ENCODE measurements around the gene KIF19. TPM values are rescaled to one million over a fixed set of nuclear protein-coding genes. Genes with fewer than 3 reads are reported as not detected.

KIF19 gene
- total RNA-seq, 1 experiment from 2014 or later, result not detected

GRCh38 chr17:74324521-74324920 is 1.5 kb upstream of the KIF19 start:
- DNase-seq, result no peak

GRCh38 chr17:74325376-74325742 is 667 bp upstream of the KIF19 start:
- DNase-seq, result no peak
- Histone ChIP-seq H3K4me1 (no peaks in the 10 kb centered on the region), H3K27ac (no peak overlapping the region), H3K9me3 (replicated peaks) (no peaks in the 10 kb centered on the region), H3K4me3 (no peak overlapping the region), H3K27me3 (peaks cover 3% of the 10 kb centered on the region; the same call in 1 of the 2 replicates), H3K36me3 (no peaks in the 10 kb centered on the region)

More at GRCh38 chr17:74324521-74324920, 1.5 kb upstream of the KIF19 start:
- Histone ChIP-seq H3K27ac (no peak overlapping the region), H3K4me1 (no peaks in the 10 kb centered on the region), H3K9me3 (replicated peaks) (no peaks in the 10 kb centered on the region), H3K4me3 (no peak overlapping the region), H3K36me3 (no peaks in the 10 kb centered on the region), H3K27me3 (peaks cover 11% of the 10 kb centered on the region)

GRCh38 chr17:74326506-74326905 is 480 bp downstream of the KIF19 start:
- DNase-seq, result no peak
- H3K4me3 ChIP-seq, result no peak overlapping the region
- H3K9me3 ChIP-seq (replicated peaks), result no peaks in the 10 kb centered on the region
- no peaks in the 10 kb centered on the region; the same call in 1 of the 2 replicates for H3K27me3 ChIP-seq
- H3K27ac ChIP-seq, result no peak overlapping the region
- no peaks in the 10 kb centered on the region for H3K36me3 ChIP-seq
- H3K4me1 ChIP-seq, result no peaks in the 10 kb centered on the region

- H3K27ac ChIP-seq, result no peak overlapping the region
- H3K9me3 ChIP-seq (replicated peaks), result no peaks in the 10 kb centered on the region
- H3K4me1 ChIP-seq, result peaks cover 15% of the 10 kb centered on the region
- no peaks in the 10 kb centered on the region for H3K36me3 ChIP-seq
- H3K27me3 ChIP-seq, result no peaks in the 10 kb centered on the region; the same call in 1 of the 2 replicates
- DNase-seq, result no peak
- no peak overlapping the region for H3K4me3 ChIP-seq
Measured at GRCh38 chr17:74328487-74328886, 2.5 kb downstream of the KIF19 start.

GRCh38 chr17:74329378-74329777 is 3.4 kb downstream of the KIF19 start:
- Histone ChIP-seq H3K27me3 (no peaks in the 10 kb centered on the region; the same call in 1 of the 2 replicates), H3K9me3 (replicated peaks) (no peaks in the 10 kb centered on the region; the same call in 1 of the 2 replicates), H3K36me3 (no peaks in the 10 kb centered on the region), H3K4me1 (peaks cover 16% of the 10 kb centered on the region), H3K4me3 (no peak overlapping the region), H3K27ac (no peak overlapping the region)
- no peak for DNase-seq

GRCh38 chr17:74330446-74330845 is 4.4 kb downstream of the KIF19 start:
- DNase-seq, result no peak
- peaks cover 3% of the 10 kb centered on the region; the same call in 1 of the 2 replicates for H3K9me3 ChIP-seq (replicated peaks)
- no peak overlapping the region for H3K27ac ChIP-seq
- no peaks in the 10 kb centered on the region for H3K27me3 ChIP-seq
- H3K4me3 ChIP-seq, result no peak overlapping the region
- H3K4me1 ChIP-seq, result peaks cover 16% of the 10 kb centered on the region
- H3K36me3 ChIP-seq, result no peaks in the 10 kb centered on the region

GRCh38 chr17:74332017-74332650 is 6.1 kb downstream of the KIF19 start:
- peaks cover 3% of the 10 kb centered on the region; the same call in 1 of the 2 replicates for H3K9me3 ChIP-seq (replicated peaks)
- H3K4me3 ChIP-seq, result no peak overlapping the region
- no peaks in the 10 kb centered on the region for H3K36me3 ChIP-seq
- H3K27me3 ChIP-seq, result no peaks in the 10 kb centered on the region
- no peak overlapping the region for H3K27ac ChIP-seq
- no peak for DNase-seq
- H3K4me1 ChIP-seq, result peaks cover 16% of the 10 kb centered on the region

GRCh38 chr17:74332763-74333283 is 6.8 kb downstream of the KIF19 start:
- DNase-seq, result peak; percentile 84 to 87
- H3K36me3 ChIP-seq, result no peaks in the 10 kb centered on the region
- no peaks in the 10 kb centered on the region for H3K27me3 ChIP-seq
- peaks cover 3% of the 10 kb centered on the region; the same call in 1 of the 2 replicates for H3K9me3 ChIP-seq (replicated peaks)
- H3K4me1 ChIP-seq, result peaks cover 16% of the 10 kb centered on the region
- H3K27ac ChIP-seq, result no peak overlapping the region
- H3K4me3 ChIP-seq, result no peak overlapping the region

- Histone ChIP-seq H3K9me3 (replicated peaks) (peaks cover 3% of the 10 kb centered on the region; the same call in 1 of the 2 replicates), H3K36me3 (no peaks in the 10 kb centered on the region), H3K27ac (no peak overlapping the region), H3K27me3 (no peaks in the 10 kb centered on the region; the same call in 1 of the 2 replicates), H3K4me1 (peaks cover 16% of the 10 kb centered on the region), H3K4me3 (no peak overlapping the region)
- no peak for DNase-seq
Measured at GRCh38 chr17:74334393-74335039, 8.5 kb downstream of the KIF19 start.

- H3K36me3 ChIP-seq, result no peaks in the 10 kb centered on the region
- H3K4me3 ChIP-seq, result no peak overlapping the region
- no peaks in the 10 kb centered on the region; the same call in 1 of the 2 replicates for H3K27me3 ChIP-seq
- peaks cover 3% of the 10 kb centered on the region; the same call in 1 of the 2 replicates for H3K9me3 ChIP-seq (replicated peaks)
- peaks cover 16% of the 10 kb centered on the region for H3K4me1 ChIP-seq
- DNase-seq, result no peak
- no peak overlapping the region for H3K27ac ChIP-seq
Measured at GRCh38 chr17:74335529-74336062, 9.6 kb downstream of the KIF19 start.

GRCh38 chr17:74336307-74336706 is 10.3 kb downstream of the KIF19 start:
- Histone ChIP-seq H3K4me3 (no peak overlapping the region), H3K36me3 (no peaks in the 10 kb centered on the region), H3K9me3 (replicated peaks) (peaks cover 3% of the 10 kb centered on the region; the same call in 1 of the 2 replicates), H3K4me1 (peaks cover 16% of the 10 kb centered on the region), H3K27ac (no peak overlapping the region), H3K27me3 (peaks cover 4% of the 10 kb centered on the region)
- no peak for DNase-seq

GRCh38 chr17:74337834-74338500 is 11.9 kb downstream of the KIF19 start:
- H3K27ac ChIP-seq, result no peak overlapping the region

GRCh38 chr17:74339537-74340195 is 13.6 kb downstream of the KIF19 start:
- Histone ChIP-seq H3K4me1 (no peaks in the 10 kb centered on the region), H3K27ac (no peak overlapping the region), H3K27me3 (peaks cover 17% of the 10 kb centered on the region), H3K9me3 (replicated peaks) (0 out of 2 replicates have a peak, but pooled peaks cover under 1% of the 10 kb centered on the region), H3K36me3 (no peaks in the 10 kb centered on the region), H3K4me3 (no peak overlapping the region)
- no peak for DNase-seq

More at GRCh38 chr17:74337834-74338500, 11.9 kb downstream of the KIF19 start:
- H3K9me3 ChIP-seq (replicated peaks), result peaks cover 3% of the 10 kb centered on the region; the same call in 1 of the 2 replicates
- peaks cover 4% of the 10 kb centered on the region; the same call in 1 of the 2 replicates for H3K4me1 ChIP-seq
- no peak overlapping the region for H3K4me3 ChIP-seq
- peak; percentile 32 to 66 for DNase-seq
- H3K27me3 ChIP-seq, result peaks cover 8% of the 10 kb centered on the region
- no peaks in the 10 kb centered on the region for H3K36me3 ChIP-seq

GRCh38 chr17:74340470-74341023 is 14.5 kb downstream of the KIF19 start:
- DNase-seq, result peak; percentile 25 to 39
- Histone ChIP-seq H3K27ac (no peak overlapping the region), H3K9me3 (replicated peaks) (no peaks in the 10 kb centered on the region), H3K4me1 (no peaks in the 10 kb centered on the region), H3K27me3 (peaks cover 26% of the 10 kb centered on the region), H3K4me3 (no peak overlapping the region), H3K36me3 (no peaks in the 10 kb centered on the region)
